ENCODE measurements around the gene IFFO2. TPM values are rescaled to one million over a fixed set of nuclear protein-coding genes. Genes with fewer than 3 reads are reported as not detected.

The IFFO2 gene
- total RNA-seq, 3 donors from 2014 or later (not counting 1 experiment from before 2014, with no cell fraction given) = 52.4 to 105 (median 66.5) TPM

GRCh38 chr1:18861590-18861989, 94.9 kb downstream of the IFFO2 start:
- TF ChIP-seq, protein P1, sequence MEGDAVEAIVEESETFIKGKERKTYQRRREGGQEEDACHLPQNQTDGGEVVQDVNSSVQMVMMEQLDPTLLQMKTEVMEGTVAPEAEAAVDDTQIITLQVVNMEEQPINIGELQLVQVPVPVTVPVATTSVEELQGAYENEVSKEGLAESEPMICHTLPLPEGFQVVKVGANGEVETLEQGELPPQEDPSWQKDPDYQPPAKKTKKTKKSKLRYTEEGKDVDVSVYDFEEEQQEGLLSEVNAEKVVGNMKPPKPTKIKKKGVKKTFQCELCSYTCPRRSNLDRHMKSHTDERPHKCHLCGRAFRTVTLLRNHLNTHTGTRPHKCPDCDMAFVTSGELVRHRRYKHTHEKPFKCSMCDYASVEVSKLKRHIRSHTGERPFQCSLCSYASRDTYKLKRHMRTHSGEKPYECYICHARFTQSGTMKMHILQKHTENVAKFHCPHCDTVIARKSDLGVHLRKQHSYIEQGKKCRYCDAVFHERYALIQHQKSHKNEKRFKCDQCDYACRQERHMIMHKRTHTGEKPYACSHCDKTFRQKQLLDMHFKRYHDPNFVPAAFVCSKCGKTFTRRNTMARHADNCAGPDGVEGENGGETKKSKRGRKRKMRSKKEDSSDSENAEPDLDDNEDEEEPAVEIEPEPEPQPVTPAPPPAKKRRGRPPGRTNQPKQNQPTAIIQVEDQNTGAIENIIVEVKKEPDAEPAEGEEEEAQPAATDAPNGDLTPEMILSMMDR (IDR thresholded peaks at IDR 0.05) = no peak
- Histone ChIP-seq H3K4me1 (ENCODE audit: control insufficient read depth, insufficient read depth, low read length) (no peaks in the 10 kb centered on the region), H3K27ac (ENCODE audit: low read length) (no peak overlapping the region), H3K4me3 (ENCODE audit: low read length) (no peak overlapping the region), H3K27me3 (ENCODE audit: control insufficient read depth, insufficient read depth, low read length) (no peaks in the 10 kb centered on the region), H3K9me3 (ENCODE audit: control insufficient read depth, insufficient read depth, low read length) (no peaks in the 10 kb centered on the region), H3K36me3 (ENCODE audit: control insufficient read depth, insufficient read depth, low read length) (no peaks in the 10 kb centered on the region)
- WGBS (ENCODE audit: insufficient coverage) = 77% methylated on average over 8 of the region's 8 CpGs
- H3K4me1 Mint-ChIP-seq = no peaks in the 10 kb centered on the region
- ATAC-seq (no peak), DNase-seq (no peak)
- H3K27ac Mint-ChIP-seq = no peak overlapping the region
- no peaks in the 10 kb centered on the region for H3K36me3 Mint-ChIP-seq
- intact Hi-C loops (cut with micrococcal nuclease) = no loop called here
- H3K27me3 Mint-ChIP-seq (ENCODE audit: low read depth in 2 of 2) = peaks cover 2% of the 10 kb centered on the region in 2 donors
- H3K4me3 Mint-ChIP-seq = no peak overlapping the region
- no peaks in the 10 kb centered on the region for H3K9me3 Mint-ChIP-seq

DNA sequence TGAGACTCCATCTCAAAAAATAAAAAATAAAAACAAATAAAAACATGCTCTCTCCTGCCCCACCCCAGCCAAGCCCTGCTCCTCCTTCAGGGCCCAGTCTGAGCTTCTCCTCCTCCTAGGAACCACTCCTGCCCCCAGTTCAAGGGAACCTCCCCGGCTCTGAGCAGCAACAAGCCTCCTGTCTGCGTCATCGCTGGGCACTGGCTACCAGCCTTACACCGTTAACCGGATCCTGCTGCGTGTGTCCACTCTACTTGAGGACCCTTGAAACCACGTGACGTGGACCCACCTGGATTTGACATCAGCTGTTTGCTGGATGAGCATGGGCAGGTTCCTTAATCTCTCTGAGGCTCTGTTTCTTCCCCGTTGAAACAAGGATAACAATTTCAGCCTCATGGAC, 95.4 kb downstream of the IFFO2 start:
- Mint-ChIP-seq H3K27ac (no peak overlapping the region), H3K4me3 (no peak overlapping the region), H3K27me3 (ENCODE audit: low read depth in 2 of 2) (peaks cover 0 to 3% of the 10 kb centered on the region in 2 donors), H3K36me3 (no peaks in the 10 kb centered on the region), H3K4me1 (no peaks in the 10 kb centered on the region), H3K9me3 (no peaks in the 10 kb centered on the region)
- no peak overlapping the region for H3K4me3 ChIP-seq (ENCODE audit: low read length)
- TF ChIP-seq, protein P1 (IDR thresholded peaks at IDR 0.05) = no peak
- H3K36me3 ChIP-seq (ENCODE audit: control insufficient read depth, insufficient read depth, low read length) = no peaks in the 10 kb centered on the region
- ATAC-seq = no peak
- no peak for DNase-seq
- no peaks in the 10 kb centered on the region for H3K27me3 ChIP-seq (ENCODE audit: control insufficient read depth, insufficient read depth, low read length)
- H3K4me1 ChIP-seq (ENCODE audit: control insufficient read depth, insufficient read depth, low read length) = no peaks in the 10 kb centered on the region
- no peaks in the 10 kb centered on the region for H3K9me3 ChIP-seq (ENCODE audit: control insufficient read depth, insufficient read depth, low read length)
- intact Hi-C loops (cut with micrococcal nuclease) = no loop called here
- H3K27ac ChIP-seq (ENCODE audit: low read length) = no peak overlapping the region
- 77% methylated on average over 9 of the region's 9 CpGs for WGBS (ENCODE audit: insufficient coverage)

DNA sequence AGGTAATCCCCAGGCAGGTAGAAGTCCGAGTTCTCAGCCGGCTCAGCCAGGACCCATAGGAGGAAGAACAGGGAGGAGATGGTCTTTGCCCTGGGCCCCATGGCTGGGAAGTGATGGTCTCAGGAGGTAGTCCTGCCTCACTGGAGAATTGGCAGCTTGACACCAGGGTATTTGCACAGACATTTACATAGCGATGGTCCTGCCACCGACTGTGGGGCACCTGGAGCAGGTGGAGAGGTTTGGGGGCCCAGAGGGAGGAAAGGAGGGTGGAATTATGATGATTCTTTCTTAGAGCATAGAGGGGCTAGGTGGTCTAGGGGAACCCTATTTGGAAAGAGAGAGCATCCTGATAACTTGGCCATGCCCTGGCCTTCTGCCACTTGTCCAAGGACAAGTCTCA, 96.9 kb downstream of the IFFO2 start, which contains the start of gene TAS1R2:
TAS1R2 (minus strand) TSS at position 101 of the 400 bp plus-strand sequence; CDS start at position 101, 0 bp downstream.
- Histone ChIP-seq H3K4me3 (ENCODE audit: low read length) (no peak within 1 kb of the TSS), H3K27ac (ENCODE audit: low read length) (no peak within 1 kb of the TSS), H3K9me3 (ENCODE audit: control insufficient read depth, insufficient read depth, low read length) (no peaks in the 10 kb centered on the region), H3K36me3 (ENCODE audit: control insufficient read depth, insufficient read depth, low read length) (no peaks in the 10 kb centered on the region), H3K4me1 (ENCODE audit: control insufficient read depth, insufficient read depth, low read length) (no peaks in the 10 kb centered on the region), H3K27me3 (ENCODE audit: control insufficient read depth, insufficient read depth, low read length) (no peaks in the 10 kb centered on the region)
- 77% methylated on average over 4 of the region's 4 CpGs for WGBS (ENCODE audit: insufficient coverage)
- intact Hi-C loops (cut with micrococcal nuclease) = no loop called here
- Mint-ChIP-seq H3K4me3 (no peak within 1 kb of the TSS), H3K36me3 (no peaks in the 10 kb centered on the region), H3K27ac (no peak within 1 kb of the TSS), H3K27me3 (ENCODE audit: low read depth in 2 of 2) (peaks cover 0 to 12% of the 10 kb centered on the region in 2 donors), H3K4me1 (no peaks in the 10 kb centered on the region), H3K9me3 (no peaks in the 10 kb centered on the region)
- DNase-seq = no peak
- TF ChIP-seq, protein P1 (IDR thresholded peaks at IDR 0.05) = no peak
- no peak for ATAC-seq

GRCh38 chr1:18858070-18858688, 98.3 kb downstream of the IFFO2 start:
- H3K4me1 Mint-ChIP-seq = no peaks in the 10 kb centered on the region
- Histone ChIP-seq H3K9me3 (ENCODE audit: control insufficient read depth, insufficient read depth, low read length) (no peaks in the 10 kb centered on the region), H3K4me3 (ENCODE audit: low read length) (no peak overlapping the region), H3K36me3 (ENCODE audit: control insufficient read depth, insufficient read depth, low read length) (no peaks in the 10 kb centered on the region), H3K4me1 (ENCODE audit: control insufficient read depth, insufficient read depth, low read length) (no peaks in the 10 kb centered on the region), H3K27ac (ENCODE audit: low read length) (no peak overlapping the region), H3K27me3 (ENCODE audit: control insufficient read depth, insufficient read depth, low read length) (no peaks in the 10 kb centered on the region)
- DNase-seq = no peak
- H3K36me3 Mint-ChIP-seq = no peaks in the 10 kb centered on the region
- TF ChIP-seq, protein P1 (IDR thresholded peaks at IDR 0.05) = no peak
- peaks cover 0 to 10% of the 10 kb centered on the region in 2 donors for H3K27me3 Mint-ChIP-seq (ENCODE audit: low read depth in 2 of 2)
- no peak overlapping the region for H3K4me3 Mint-ChIP-seq
- no peaks in the 10 kb centered on the region for H3K9me3 Mint-ChIP-seq
- intact Hi-C loops (cut with micrococcal nuclease) = no loop called here
- 76% methylated on average over 7 of the region's 7 CpGs for WGBS (ENCODE audit: insufficient coverage)
- H3K27ac Mint-ChIP-seq = no peak overlapping the region
- ATAC-seq = peak in 1 of 3 donors; percentile 55

Measured in natural killer cell (primary cell).